ENCODE data around the gene STK39. TPM values are rescaled to one million over a fixed set of nuclear protein-coding genes. Genes with fewer than 3 reads are reported as not detected.

The STK39 gene
- polyA plus RNA-seq, 1 experiment = 25.2 TPM

GRCh38 chr2:168064011-168064998, 183.1 kb downstream of the STK39 start:
- H3K9me3 ChIP-seq (ENCODE audit: control insufficient read depth, insufficient read depth, low read length) = no peaks in the 10 kb centered on the region
- no peak for TF ChIP-seq CTCF (IDR thresholded peaks at IDR 0.05; ENCODE audit: low read depth, low read length)
- no peak overlapping the region for H3K4me3 ChIP-seq (ENCODE audit: low read depth, low read length)
- no peak overlapping the region for H3K27ac ChIP-seq (ENCODE audit: low read depth, low read length)
- no peak for DNase-seq (ENCODE audit: low read depth, low spot score)
- H3K27me3 ChIP-seq (ENCODE audit: control insufficient read depth, insufficient read depth, low read length) = no peaks in the 10 kb centered on the region
- ChIA-PET POLR2A (no interaction called here), CTCF (interaction anchor here (1.0 to 1.1 kb wide), 2 partner anchors 55 to 99 kb away, joined by 3 read pairs; no protein-coding TSS in a partner anchor)

GRCh38 chr2:168062936-168063335, 184.5 kb downstream of the STK39 start:
- DNase-seq (ENCODE audit: low read depth, low spot score) = no peak
- Histone ChIP-seq H3K4me3 (ENCODE audit: low read depth, low read length) (no peak overlapping the region), H3K9me3 (ENCODE audit: control insufficient read depth, insufficient read depth, low read length) (no peaks in the 10 kb centered on the region), H3K27ac (ENCODE audit: low read depth, low read length) (no peak overlapping the region), H3K27me3 (ENCODE audit: control insufficient read depth, insufficient read depth, low read length) (no peaks in the 10 kb centered on the region)
- no peak for TF ChIP-seq CTCF (IDR thresholded peaks at IDR 0.05; ENCODE audit: low read depth, low read length)
- ChIA-PET POLR2A (no interaction called here), CTCF (interaction anchor here (1.1 to 1.4 kb wide), 2 partner anchors 56 to 97 kb away, joined by 3 to 6 read pairs; no protein-coding TSS in a partner anchor)

GRCh38 chr2:168062054-168062453, 185.3 kb downstream of the STK39 start:
- Histone ChIP-seq H3K27ac (ENCODE audit: low read depth, low read length) (no peak overlapping the region), H3K27me3 (ENCODE audit: control insufficient read depth, insufficient read depth, low read length) (no peaks in the 10 kb centered on the region), H3K9me3 (ENCODE audit: control insufficient read depth, insufficient read depth, low read length) (no peaks in the 10 kb centered on the region), H3K4me3 (ENCODE audit: low read depth, low read length) (no peak overlapping the region)
- no peak for DNase-seq (ENCODE audit: low read depth, low spot score)
- ChIA-PET POLR2A (no interaction called here), CTCF (interaction anchor here (1.4 kb wide), 1 partner anchor 56 kb away, joined by 6 read pairs; no protein-coding TSS in a partner anchor)
- no peak for TF ChIP-seq CTCF (IDR thresholded peaks at IDR 0.05; ENCODE audit: low read depth, low read length)

GRCh38 chr2:168060986-168061750, 186.2 kb downstream of the STK39 start:
- DNase-seq (ENCODE audit: low read depth, low spot score) = peak; percentile 7

More at GRCh38 chr2:168060986-168061750, 186.2 kb downstream of the STK39 start:
- no peak overlapping the region for H3K4me3 ChIP-seq (ENCODE audit: low read depth, low read length)
- CTCF ChIA-PET = interaction anchor here (1.4 to 1.9 kb wide), 2 partner anchors 57 to 58 kb away, joined by 6 to 8 read pairs; no protein-coding TSS in a partner anchor
- no peaks in the 10 kb centered on the region for H3K27me3 ChIP-seq (ENCODE audit: control insufficient read depth, insufficient read depth, low read length)
- TF ChIP-seq CTCF (IDR thresholded peaks at IDR 0.05; ENCODE audit: low read depth, low read length) = no peak
- no peak overlapping the region for H3K27ac ChIP-seq (ENCODE audit: low read depth, low read length)
- no peaks in the 10 kb centered on the region for H3K9me3 ChIP-seq (ENCODE audit: control insufficient read depth, insufficient read depth, low read length)
- POLR2A ChIA-PET = no interaction called here

All from AG04450 (cell line).